ENCODE data around the gene MZT1. TPM values are rescaled to one million over a fixed set of nuclear protein-coding genes. Genes with fewer than 3 reads are reported as not detected.

The MZT1 gene
- total and polyA plus RNA-seq, 10 of the 15 experiments (the other 5 are each of a cell fraction or from before 2014, with no cell fraction given) = 16.2 to 47.6 (median 25.4) TPM

GRCh38 chr13:72698164-72698563 lies 29.3 kb downstream of the MZT1 start (continued):
- TF ChIP-seq ZNF687 (IDR thresholded peaks at IDR 0.05) (no peak), RBBP5 (conservative IDR thresholded peaks at IDR 0.05) (no peak), NFIC (IDR thresholded peaks at IDR 0.05; ENCODE audit: low read depth, low read length) (no peak), ZSCAN29 (IDR thresholded peaks at IDR 0.05) (no peak), CHD1 (IDR thresholded peaks at IDR 0.05; ENCODE audit: low read depth, low read length) (no peak), ATF7 (IDR thresholded peaks at IDR 0.05; ENCODE audit: low read depth) (no peak)

- 5% methylated on average over 1 of the region's 1 CpG for WGBS (ENCODE audit: insufficient coverage, insufficient replicate concordance, low lambda C conversion rate, missing lambda C conversion rate)
- Histone ChIP-seq H3K9me3 (replicated peaks; ENCODE audit: control insufficient read depth, insufficient read depth, low read length) (no peaks in the 10 kb centered on the region; the same call in 2 of the 3 replicates), H3K27ac (ENCODE audit: control insufficient read depth, insufficient read depth) (no peak overlapping the region), H3K9ac (ENCODE audit: control insufficient read depth, insufficient read depth, low read length) (no peak overlapping the region), H2AFZ (ENCODE audit: control insufficient read depth, low read depth, low read length) (no peak overlapping the region), H3K36me3 (ENCODE audit: control insufficient read depth in 2 of 2, insufficient read depth in 2 of 2, low read length in 1 of 2) (no peaks in the 10 kb centered on the region), H3K4me3 (no peak overlapping the region), H3K27me3 (replicated peaks in 1 of 2; ENCODE audit: control insufficient read depth in 2 of 2, insufficient read depth in 2 of 2, low read length in 1 of 2) (no peaks in the 10 kb centered on the region), H4K20me1 (ENCODE audit: control insufficient read depth, insufficient read depth) (no peaks in the 10 kb centered on the region), H3K79me2 (ENCODE audit: control insufficient read depth, insufficient read depth, low read length) (no peaks in the 10 kb centered on the region), H3K4me1 (ENCODE audit: control insufficient read depth, insufficient read depth, low read length) (no peaks in the 10 kb centered on the region), H3K4me2 (ENCODE audit: control insufficient read depth, insufficient read depth) (no peak overlapping the region)
- DNase-seq (ENCODE audit: low read depth, low spot score) = no peak
- ATAC-seq = no peak
- ChIA-PET POLR2A (interaction anchor here (0.6 kb wide), 1 partner anchor 1443 kb away, joined by 3 read pairs; no protein-coding TSS in a partner anchor), RAD21 (ENCODE audit: unreplicated experiment) (no interaction called here), SMC1A (ENCODE audit: uncharacterized antibody, unreplicated experiment) (interaction anchor here (1.0 kb wide), 1 partner anchor 53 kb away, joined by 3 read pairs; no protein-coding TSS in a partner anchor), CTCF (interaction anchor here (0.7 to 2.0 kb wide), 5 partner anchors 10 to 62 kb away, joined by 3 to 8 read pairs (median 3); no protein-coding TSS in a partner anchor)
- no peak for FAIRE-seq
- in situ Hi-C loops (cut with MboI) (no loop called here), intact Hi-C loops (cut with micrococcal nuclease; ENCODE audit: unreplicated experiment) (no loop called here)
- TF ChIP-seq SMC3 (IDR thresholded peaks at IDR 0.05; ENCODE audit: borderline replicate concordance, low read length) (peak; percentile 11; the same call in 1 of the 2 replicates), ZBTB33 (IDR thresholded peaks at IDR 0.05) (no peak)
- BruUV-seq (replicated peaks) = no TSS peak
Observed at GRCh38 chr13:72696579-72696978, 30.9 kb downstream of the MZT1 start.

All from GM12878 (cell line).